ENCODE data around the gene MACROD1. TPM values are rescaled to one million over a fixed set of nuclear protein-coding genes. Genes with fewer than 3 reads are reported as not detected.
A peak's percentile ranks its signal among the peaks of the same experiment; 100 is the strongest.

Gene MACROD1
- total RNA-seq, 1 donor from 2014 or later: 139 TPM

DNA sequence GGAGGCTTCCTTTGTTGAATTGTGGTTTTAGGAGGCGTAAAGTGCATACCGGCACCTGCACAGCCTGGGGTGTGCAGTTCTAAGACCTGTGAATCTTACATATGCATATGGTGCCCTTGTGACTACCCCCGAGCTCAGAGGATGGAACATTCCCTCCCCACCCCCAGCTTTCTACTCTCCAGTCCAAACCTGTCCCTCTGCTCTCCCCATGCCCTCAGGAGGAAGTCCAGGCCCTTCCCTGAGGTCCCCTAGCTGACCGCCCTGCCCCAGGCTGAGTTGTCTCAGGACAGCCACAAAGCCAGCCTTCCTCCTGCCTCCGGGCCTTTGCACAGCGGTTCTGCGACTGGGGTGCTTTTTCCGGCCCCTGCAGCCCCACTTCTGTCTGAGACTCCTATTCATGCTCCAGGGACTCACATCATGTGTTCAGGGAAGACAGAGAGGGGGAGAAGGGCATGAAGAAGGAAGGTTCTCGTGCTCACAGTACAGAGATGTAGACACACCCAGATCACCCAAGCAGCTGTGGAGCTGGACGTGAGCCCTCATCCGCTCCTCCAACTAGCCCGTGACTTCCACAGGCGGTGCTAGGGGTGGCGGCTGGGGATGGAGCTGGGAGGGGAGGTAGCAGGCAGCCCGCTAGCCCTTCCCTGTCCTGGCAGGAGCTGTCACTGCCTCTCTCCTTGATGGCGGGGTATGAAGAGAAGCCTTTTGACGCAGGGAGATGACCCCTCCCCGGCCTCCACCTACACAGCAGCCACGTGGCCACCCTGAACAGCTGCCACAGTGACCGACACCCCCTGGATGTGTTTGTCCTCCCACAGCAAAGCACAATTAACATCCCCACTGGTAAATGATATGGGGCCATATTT, 79.4 kb downstream of the MACROD1 start:
- peak; percentile 72 for DNase-seq
- intact Hi-C loops (cut with micrococcal nuclease): no loop called here
- ATAC-seq: peak; percentile 71

DNA sequence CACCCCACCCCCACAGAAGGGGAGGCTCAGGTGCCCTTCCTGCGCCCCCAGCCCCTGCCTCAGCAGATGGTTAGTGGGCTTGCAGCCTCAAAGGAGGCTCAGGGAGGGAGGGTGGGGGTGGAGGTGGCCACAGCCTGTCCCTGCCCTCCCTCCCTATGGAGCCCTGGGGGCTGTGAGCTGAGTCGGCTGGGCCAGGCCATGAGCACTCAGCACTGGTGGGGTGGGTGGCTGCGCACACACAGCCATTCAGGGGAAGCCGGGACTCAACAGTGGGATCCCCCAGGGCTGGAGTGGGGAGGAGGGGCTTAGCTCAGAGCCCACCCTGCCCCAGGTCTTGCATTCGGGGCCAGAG, 80.0 kb downstream of the MACROD1 start:
- DNase-seq: no peak
- ATAC-seq: no peak
- intact Hi-C loops (cut with micrococcal nuclease): no loop called here

DNA sequence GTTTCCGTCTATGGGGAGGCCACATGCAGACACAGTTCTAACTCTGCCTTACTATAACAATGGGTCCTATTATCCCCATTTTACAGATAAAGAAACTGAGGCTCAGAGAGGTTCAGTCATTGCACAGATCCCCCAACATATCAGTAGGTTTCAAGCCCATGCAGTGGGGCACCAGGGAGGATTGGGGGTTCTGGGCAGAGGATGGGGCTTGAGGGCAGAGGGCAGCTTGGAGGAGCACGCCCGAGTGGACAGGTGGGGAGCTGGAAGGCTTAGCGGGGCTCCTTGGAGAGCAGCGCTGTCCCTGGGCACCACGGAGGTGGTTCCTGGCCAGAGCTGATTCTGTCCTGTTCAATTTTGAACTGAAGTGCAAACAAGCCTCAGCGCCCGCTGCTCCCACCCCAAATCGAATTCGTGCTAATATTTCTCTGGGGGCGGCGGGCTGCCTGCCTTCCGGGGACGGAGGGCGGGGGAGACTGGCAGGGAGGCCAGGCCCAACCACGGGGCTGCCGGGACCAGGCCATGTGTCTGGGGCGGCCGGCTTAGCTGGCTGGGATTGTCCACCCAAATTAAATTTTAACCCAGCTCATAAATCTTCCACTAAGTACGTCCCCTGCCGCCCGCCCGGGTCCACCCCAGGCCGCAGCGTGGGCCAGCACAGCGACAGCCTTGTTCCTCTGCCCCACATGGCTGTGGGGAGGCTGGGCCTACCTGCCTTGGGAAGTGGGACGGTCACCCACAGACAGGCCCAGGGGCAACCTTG, 80.8 kb downstream of the MACROD1 start:
- DNase-seq: no peak
- ATAC-seq: no peak
- intact Hi-C loops (cut with micrococcal nuclease): no loop called here

DNA sequence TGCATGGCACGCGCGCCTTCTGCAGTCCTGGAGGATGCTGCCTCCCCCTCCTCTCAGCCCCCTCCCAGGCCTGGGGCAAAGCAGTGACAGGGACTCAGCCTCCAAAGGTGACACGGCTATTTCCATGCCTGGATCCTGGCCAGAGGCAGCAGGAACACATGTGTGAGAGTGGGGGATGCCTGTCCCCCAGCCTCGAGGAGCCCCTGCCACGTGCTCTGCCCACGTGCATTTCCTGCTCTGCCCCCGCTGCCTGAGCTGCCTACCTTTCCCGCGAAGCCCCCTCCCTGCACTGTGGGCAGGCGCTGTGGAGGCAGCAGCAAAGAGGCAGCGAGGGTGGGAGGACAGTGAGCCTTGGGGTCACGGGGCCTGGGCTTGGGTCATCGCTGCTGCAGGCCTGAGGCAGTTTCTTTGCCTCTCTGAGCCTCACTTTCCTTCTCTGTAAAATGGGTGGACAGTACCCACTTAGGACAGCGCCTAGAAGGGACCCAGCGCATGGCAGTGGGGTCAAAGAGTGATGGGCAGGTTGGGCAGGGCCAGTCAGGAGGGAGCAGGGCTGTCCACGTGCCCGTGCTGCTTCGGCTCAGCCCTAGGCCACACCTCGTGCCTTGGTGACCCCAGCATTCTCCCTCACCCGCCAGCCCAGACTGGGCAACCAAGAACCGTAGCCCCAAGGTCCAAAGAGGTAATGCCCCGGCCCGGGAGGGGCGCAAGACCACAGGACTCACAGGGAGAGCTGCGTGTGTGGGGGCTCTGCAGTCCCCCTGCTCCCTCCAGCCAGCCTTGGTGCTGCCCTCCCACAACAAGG, 81.6 kb downstream of the MACROD1 start:
- DNase-seq (no peak), ATAC-seq (peak; percentile 22)
- intact Hi-C loops (cut with micrococcal nuclease): no loop called here

DNA sequence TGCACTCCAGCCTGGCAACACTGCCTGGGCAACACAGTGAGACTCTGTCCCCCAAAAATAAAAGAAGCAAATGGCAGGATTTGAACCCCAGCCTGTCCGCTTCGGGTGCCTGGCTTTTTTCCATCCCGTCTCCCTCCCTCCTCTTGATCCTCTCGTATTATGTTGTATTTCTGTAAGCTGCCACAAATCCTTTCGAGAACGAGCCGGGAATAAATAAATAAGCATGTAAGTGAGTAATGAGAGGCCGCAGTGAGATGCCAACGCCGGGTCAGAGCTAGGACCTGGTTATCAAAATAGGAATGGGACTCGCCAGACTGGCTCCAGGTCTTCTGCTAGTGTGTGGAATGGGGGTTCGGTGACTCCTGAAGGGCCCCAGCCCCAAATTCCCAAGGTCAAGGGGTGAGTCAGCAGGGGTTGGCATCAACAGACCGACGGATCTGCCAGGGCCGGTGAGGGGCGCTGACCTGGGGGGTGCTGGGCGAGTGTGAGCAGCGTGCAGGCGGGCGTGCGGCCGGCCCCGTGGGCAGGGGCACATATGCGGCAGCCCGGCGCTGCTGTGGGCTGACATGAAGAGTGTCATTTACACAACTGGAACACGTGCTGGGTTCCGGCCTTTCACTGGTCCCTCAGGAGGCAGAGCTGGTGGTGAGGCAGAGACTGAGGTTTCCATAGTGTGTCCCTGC, 82.4 kb downstream of the MACROD1 start:
- ATAC-seq (no peak), DNase-seq (no peak)
- intact Hi-C loops (cut with micrococcal nuclease): no loop called here

DNA sequence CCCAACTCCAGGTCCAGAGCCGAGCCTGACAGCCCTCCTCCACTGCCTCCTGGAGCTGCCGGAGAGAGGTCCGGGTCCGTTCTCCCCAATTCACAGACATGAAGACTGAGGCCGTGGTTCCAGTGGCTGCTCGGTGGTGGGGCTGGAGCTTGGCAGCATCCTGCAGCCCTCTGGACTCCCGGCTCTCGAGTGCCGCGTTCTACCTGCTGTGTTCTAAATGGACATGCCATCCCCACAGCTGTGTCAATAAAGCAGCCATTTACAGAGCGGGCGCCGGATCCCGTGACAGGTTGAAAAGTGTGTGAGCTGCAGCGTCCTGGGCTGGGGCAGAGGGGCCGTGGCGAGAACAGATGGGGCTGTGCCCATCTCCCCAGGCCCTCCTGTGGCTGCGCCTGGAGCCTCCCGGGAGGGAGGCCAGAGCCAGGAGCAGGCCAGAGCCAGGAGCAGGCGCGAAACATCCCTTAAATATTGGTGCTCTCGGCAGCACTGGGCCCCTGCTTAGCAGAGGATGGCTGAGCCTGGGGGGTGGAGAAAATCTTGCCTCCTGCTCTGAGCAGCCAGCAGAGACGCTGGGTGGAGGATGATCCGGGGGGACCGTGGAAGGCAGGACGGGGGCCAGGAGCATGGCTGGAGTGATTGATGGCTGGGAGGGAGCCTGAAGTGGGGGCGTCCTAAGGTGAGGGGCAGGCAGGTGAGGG, 84.0 kb downstream of the MACROD1 start:
- no peak for DNase-seq
- intact Hi-C loops (cut with micrococcal nuclease): no loop called here
- ATAC-seq: no peak

DNA sequence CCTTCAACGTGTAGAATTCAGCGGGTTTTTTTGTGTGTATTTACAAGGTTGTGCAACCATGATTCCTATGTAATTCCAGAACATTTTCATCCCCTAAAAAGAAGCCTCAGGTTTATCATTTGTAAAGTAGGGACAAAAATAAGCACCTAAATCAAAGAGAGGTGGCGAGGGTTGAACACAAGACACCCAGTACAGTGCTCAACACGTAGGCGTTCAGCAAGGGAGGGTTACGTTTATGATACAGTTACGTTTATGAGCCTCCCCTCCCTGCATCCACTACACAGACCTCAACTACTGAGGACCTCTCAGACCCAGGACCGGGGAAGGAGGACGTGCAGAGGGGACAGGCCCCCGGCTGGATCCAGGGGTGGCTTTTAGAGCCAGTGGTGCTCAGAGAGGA, 85.5 kb downstream of the MACROD1 start:
- no peak for ATAC-seq
- intact Hi-C loops (cut with micrococcal nuclease): no loop called here
- no peak for DNase-seq

DNA sequence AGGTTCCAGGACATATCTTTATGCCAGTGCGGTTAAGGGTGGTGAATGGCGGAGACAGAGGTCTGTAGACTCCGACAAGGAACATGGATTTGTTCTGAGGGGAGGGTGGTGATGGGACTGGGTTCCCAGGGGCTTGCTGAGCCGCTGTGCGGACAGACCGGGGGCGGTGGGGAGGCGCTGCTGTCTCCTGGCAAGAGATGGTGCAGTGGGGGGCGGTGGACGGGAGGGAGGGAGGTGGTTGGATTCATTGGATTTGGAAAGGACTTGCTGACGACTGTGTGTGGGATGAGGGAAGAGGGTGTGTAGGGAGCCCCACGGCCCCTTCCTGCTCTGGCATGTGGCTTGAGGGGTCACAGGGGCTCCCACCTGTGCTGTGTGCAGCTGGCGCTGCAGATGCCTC, 87.0 kb downstream of the MACROD1 start:
- no peak for DNase-seq
- no peak for ATAC-seq
- intact Hi-C loops (cut with micrococcal nuclease): no loop called here

DNA sequence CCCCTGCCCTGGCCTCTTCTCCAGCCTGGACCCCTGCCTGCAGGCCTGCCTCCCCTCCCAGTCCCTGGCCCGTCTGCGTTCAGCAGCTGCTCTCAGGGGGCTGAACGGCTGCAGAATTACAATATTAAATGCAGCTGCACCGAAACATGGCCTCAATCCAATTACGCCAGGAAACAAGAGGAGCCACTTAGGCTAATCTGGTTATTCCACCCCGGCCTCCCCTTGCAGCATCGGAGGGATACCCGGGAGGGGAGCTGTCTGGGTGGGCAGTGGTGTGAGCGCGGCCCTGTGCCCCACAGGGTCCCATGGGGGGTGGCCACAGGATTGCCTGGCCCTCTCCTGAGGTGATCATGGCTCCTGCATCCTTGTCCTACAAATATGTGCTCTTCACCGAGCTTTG, 87.6 kb downstream of the MACROD1 start:
- peak; percentile 54 for ATAC-seq
- DNase-seq: no peak
- intact Hi-C loops (cut with micrococcal nuclease): no loop called here

DNA sequence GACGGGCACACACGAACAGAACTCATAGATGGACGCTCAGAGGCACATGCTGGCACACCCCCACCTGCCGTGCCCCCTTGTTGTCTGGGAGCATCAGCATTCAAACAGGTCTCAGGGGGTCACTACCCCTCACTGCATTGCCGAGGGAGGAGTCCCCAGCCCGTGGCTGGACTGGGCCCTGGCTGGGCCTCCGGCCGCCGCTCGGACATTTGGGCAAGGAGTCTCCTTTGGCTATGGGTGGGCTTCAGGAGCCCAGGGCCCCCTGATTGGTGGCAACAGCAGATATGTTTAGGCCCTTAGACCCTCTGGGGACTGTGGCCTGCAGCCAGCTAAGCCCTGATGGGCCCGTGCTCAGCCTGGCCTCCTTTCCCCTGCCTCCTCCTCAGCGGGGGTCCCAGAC, 88.3 kb downstream of the MACROD1 start:
- intact Hi-C loops (cut with micrococcal nuclease): no loop called here
- no peak for ATAC-seq
- no peak for DNase-seq

DNA sequence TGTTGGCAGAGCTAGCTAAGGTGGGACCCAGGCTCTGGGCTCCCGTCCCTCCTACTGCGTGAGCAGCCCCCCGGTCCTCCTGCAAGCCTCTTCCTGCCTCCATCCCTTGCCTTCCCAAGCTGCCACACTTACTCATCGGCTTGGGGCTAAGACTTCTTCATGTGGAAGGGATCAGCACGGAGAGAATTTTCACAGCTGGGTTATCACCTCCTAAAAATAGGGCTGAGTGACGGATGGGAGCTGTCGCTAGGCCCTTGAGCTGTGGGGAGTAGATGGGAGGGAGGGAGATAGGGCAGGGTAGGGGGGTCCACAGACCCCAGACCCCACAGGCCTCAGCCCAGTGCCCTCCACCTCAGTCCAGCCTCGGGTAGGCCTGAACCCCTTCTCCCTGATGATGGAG, 89.2 kb downstream of the MACROD1 start:
- intact Hi-C loops (cut with micrococcal nuclease): no loop called here
- ATAC-seq: peak; percentile 55
- no peak for DNase-seq

DNA sequence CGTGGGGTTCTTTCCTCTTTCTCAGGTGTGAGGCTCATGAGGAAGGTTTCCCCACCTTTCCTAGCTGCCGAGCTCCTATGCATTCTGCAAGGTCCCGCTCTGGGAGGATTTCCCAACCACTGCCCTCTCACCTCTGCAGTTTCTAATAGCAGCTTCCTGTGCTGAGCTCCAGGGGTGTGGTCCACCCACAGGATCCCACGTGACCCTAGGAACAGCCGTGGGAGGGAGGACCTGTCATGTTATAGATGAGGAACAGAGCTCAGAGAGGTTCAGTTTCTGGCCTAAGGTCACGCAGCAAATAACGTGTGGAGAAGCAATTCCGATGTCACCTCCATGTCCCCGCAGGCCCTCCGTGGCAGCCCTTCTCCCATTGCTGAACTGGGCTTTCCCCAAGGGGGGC, 91.7 kb downstream of the MACROD1 start:
- intact Hi-C loops (cut with micrococcal nuclease): no loop called here
- DNase-seq (no peak), ATAC-seq (no peak)

DNA sequence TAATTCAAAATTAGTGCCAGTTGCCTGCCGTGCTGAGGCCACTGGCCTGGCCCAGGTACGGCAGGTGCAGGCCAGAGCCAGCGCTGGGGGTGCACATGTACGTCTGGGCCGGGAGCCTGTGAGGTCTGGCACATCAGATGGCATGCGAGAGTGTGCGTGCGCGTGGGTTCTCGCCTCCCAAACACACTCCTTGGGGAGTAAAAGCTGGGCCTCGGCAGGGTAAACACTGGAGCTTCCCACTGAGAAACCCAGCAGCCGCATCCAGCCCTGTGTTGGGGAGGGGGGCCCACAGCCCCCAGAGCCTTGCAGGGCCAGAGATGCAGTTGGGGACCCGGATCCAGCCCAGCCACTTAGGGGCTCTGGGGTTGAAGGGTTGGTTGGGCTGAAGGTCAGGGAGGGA, 92.4 kb downstream of the MACROD1 start:
- DNase-seq: no peak
- ATAC-seq: no peak
- intact Hi-C loops (cut with micrococcal nuclease): no loop called here

DNA sequence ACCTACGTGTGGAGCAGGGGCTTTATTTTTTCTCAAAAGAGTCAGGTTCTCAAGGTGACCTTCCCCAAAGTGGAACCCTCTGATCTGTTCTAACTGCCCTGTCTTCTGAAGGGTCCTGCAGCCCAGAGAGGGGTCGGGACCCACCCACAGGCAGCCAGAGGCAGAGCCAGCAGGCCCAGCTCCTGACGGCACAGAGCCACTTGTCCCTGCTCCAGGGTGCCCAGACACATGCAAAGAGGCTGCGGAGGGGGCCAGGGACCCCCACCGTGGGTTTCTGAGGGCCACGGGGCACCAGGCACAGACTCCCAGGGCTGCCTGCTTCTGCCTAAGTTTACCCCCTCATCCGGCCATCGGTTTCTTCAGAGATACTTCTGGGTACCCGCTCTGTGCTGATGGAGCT, 93.0 kb downstream of the MACROD1 start:
- intact Hi-C loops (cut with micrococcal nuclease): no loop called here
- DNase-seq: no peak
- ATAC-seq: no peak

DNA sequence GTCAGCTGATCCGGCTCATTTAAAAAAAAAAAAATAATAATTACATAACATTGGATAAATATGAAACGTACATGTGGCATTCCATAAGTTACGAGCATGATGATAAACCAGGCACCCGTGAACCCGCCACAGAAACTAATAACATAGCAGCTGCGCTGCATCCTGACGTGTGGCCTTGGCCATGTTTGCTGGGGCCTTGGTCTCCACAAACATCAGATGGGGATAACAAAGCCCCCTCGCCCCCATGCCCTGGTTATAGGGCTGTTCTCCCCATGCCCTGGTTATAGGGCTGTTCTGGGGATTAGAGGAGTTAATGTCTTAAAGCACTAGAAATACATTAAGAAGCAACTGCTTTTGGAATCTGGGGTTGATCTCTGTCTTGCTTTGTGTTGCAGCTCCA, 93.5 kb downstream of the MACROD1 start:
- ATAC-seq: no peak
- no peak for DNase-seq
- intact Hi-C loops (cut with micrococcal nuclease): no loop called here

DNA sequence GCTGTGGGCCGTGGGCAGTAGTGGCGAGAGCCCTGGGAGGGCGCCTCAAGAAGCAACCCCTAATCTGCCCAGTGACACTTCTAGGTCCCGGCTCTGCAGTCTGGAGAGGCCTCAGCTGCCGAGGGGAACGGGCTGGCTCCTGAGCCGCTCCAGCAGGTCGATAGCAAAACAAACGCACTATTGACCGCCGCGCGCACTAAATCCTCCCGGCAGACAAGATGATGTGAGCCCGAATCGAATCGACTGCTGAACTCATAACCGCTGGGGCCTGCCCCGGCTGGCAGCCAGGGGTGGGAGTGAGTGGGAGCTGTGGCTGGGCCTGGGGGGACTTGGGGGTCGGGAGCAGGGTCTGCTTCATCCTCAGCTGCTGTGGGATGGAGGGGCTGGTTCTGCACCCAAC, 94.1 kb downstream of the MACROD1 start:
- DNase-seq: no peak
- ATAC-seq: no peak
- intact Hi-C loops (cut with micrococcal nuclease): no loop called here

DNA sequence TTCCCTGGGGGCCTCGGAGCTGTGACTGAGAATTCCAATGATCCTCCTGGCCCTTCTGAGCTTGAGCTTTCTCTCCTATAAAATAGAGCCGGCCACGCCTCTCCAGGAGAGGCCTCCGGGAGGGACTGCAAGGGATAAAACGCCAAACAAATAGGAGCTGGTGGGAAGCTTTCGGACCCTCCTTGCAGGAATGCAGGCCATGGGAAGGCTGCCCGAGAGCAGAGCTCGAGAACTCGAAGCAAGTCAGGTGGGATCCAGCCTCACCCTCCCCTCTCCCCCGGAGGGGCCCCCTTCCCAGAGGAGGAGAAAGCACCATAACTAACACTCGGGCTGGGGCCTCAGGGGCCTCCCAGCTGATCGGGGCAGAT, 95.6 kb downstream of the MACROD1 start:
- intact Hi-C loops (cut with micrococcal nuclease): no loop called here
- DNase-seq (no peak), ATAC-seq (no peak)

DNA sequence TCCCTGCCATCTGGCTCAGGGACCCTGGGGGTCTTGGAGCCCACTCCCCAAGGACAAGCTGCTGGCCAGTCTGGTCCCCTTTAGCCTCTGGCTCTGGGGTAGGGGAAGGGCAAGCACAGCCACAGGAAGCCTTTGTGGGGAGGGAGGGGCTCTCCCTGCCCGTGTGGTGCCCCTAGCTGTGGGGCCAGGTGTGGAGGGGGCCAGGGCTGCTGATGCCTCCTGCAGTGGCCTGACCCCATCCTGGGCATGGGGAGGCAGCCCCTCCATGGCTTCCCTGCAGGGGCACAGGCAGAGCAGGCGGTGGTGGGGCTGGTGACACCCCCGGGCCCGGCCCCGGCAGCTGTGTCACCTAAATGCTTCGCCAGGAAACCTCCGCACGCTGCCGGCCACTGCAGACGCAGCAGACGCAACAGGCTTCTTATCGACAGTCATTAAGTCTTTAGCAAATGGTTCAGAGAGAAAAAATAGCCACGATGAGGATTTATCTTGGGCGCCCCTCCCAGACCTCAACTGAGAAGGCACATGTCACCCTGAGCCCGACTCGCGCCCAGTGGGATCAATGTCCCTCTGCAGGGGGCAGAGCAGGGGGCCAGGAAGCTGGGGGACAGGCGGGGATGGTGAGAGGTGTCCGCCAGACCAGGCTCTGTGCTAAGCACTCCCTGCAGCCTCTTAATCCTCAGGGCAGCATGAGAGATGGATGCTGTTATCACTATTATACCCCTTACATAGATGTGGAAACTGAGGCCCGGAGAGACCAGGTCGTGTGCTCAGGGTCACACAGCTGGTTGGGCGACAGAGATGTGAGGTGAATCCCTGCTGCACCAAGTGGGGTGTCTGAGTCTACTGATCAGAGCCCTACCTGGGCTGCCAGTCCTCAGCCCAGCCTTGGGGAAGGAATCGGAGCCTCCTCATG, 96.3 kb downstream of the MACROD1 start:
- intact Hi-C loops (cut with micrococcal nuclease): no loop called here
- ATAC-seq: no peak
- DNase-seq: no peak

Measured in left ventricle myocardium superior (tissue), 1 donor.